CD4-positive, CD25-positive, alpha-beta regulatory T cell (primary cell): Measurements from ENCODE around the gene PIP5K1C. TPM values are rescaled to one million over a fixed set of nuclear protein-coding genes. Genes with fewer than 3 reads are reported as not detected.
A peak's percentile ranks its signal among the peaks of the same experiment; 100 is the strongest.

Experiments
- ATAC-seq, 2 donors: fragments of 150-1000 bp; cut with Tn5 transposase; one replicate each; pipeline ENCODE4 v1.10.0; 2021; ENCODE audit warnings: low read depth in 2 of 2, moderate number of reproducible peaks in 2 of 2, moderate library complexity in 1 of 2
- DNase-seq, 3 donors: peaks; one replicate each; pipeline versions ENCODE4 v3.0.0 to v3.0.0-alpha.2; 2012 to 2022; ENCODE audit warnings: mixed read lengths in 1 of 3
- H3K27ac ChIP-seq: one replicate; pipeline ENCODE4 v1.7.0; 2013; ENCODE audit warnings: mild to moderate bottlenecking, low read length; ENCODE audit not compliant: insufficient read depth, poor library complexity, severe bottlenecking
- H3K27me3 ChIP-seq: one replicate; pipeline ENCODE4 v1.7.0; 2013; ENCODE audit warnings: low read length; ENCODE audit not compliant: control insufficient read depth, insufficient read depth
- H3K36me3 ChIP-seq: one replicate; pipeline ENCODE4 v1.7.0; 2013; ENCODE audit warnings: mild to moderate bottlenecking, low read length, moderate library complexity; ENCODE audit not compliant: control insufficient read depth, insufficient read depth
- H3K4me1 ChIP-seq: 2 replicates; pipeline ENCODE4 v1.7.0; 2013; ENCODE audit warnings: mild to moderate bottlenecking, low read length; ENCODE audit not compliant: insufficient read depth, control insufficient read depth, poor library complexity, severe bottlenecking
- H3K4me3 ChIP-seq: one replicate; pipeline ENCODE4 v1.7.0; 2013; ENCODE audit warnings: low read depth, mild to moderate bottlenecking, low read length, moderate library complexity
- H3K9me3 ChIP-seq, 2 experiments: 1 replicate in 1 of 2; 2 replicates in 1 of 2; pipeline ENCODE4 v1.7.0; 2013; ENCODE audit warnings: low read length in 2 of 2, mild to moderate bottlenecking in 1 of 2, moderate library complexity in 1 of 2; ENCODE audit not compliant: control insufficient read depth in 2 of 2
- H3K27ac Mint-ChIP-seq, 3 donors: one replicate each; pipeline ENCODE4 v1.8.0; 2020 to 2022; ENCODE audit warnings: mild to moderate bottlenecking in 3 of 3, mixed read lengths in 3 of 3, moderate library complexity in 2 of 3
- H3K27me3 Mint-ChIP-seq: one replicate; pipeline ENCODE4 v1.8.0; 2022; ENCODE audit warnings: mild to moderate bottlenecking, mixed read lengths
- H3K36me3 Mint-ChIP-seq: one replicate; pipeline ENCODE4 v1.8.0; 2020; ENCODE audit warnings: mixed read lengths
- H3K4me1 Mint-ChIP-seq, 4 donors: one replicate each; pipeline ENCODE4 v1.8.0; 2020 to 2022; ENCODE audit warnings: mixed read lengths in 4 of 4, mild to moderate bottlenecking in 1 of 4
- H3K4me3 Mint-ChIP-seq, 4 donors: one replicate each; pipeline ENCODE4 v1.8.0; 2020 to 2022; ENCODE audit warnings: mild to moderate bottlenecking in 4 of 4, mixed read lengths in 4 of 4, moderate library complexity in 3 of 4
- H3K9me3 Mint-ChIP-seq, 7 donors: one replicate each; pipeline ENCODE4 v1.8.0; 2020 to 2022; ENCODE audit warnings: mixed read lengths in 7 of 7, mild to moderate bottlenecking in 3 of 7, moderate library complexity in 2 of 7
- polyA plus RNA-seq, 4 donors: library from polyadenylated mRNA; unstranded; fragments of 300-500 nt; fragmentation: Illumina TruSeq; gene quantifications; one replicate each; pipeline ENCODE4 v1.2.3, GENCODE V29; 2021
- total RNA-seq: library from RNA; stranded (reverse); gene quantifications from one replicate; pipeline ENCODE4 v1.2.3, GENCODE V29; 2022

Gene PIP5K1C
- total and polyA plus RNA-seq, 5 donors from 2014 or later, result 3.8 to 28.1 (median 4.5) TPM

GRCh38 chr19:3625996-3626472, 74.2 kb downstream of the PIP5K1C start:
- Mint-ChIP-seq H3K27ac (peak overlapping the region; percentile 39 to 99 (median 87)), H3K27me3 (peaks cover 4% of the 10 kb centered on the region), H3K4me1 (peaks cover 5 to 42% (median 18%) of the 10 kb centered on the region in 4 donors), H3K4me3 (peak overlapping the region; percentile 87 to 99 (median 96)), H3K36me3 (peaks cover 16% of the 10 kb centered on the region), H3K9me3 (no peaks in the 10 kb centered on the region)
- Histone ChIP-seq H3K36me3 (peaks cover 8% of the 10 kb centered on the region), H3K27ac (peak overlapping the region; percentile 87), H3K4me3 (peak overlapping the region; percentile 87), H3K27me3 (no peaks in the 10 kb centered on the region), H3K4me1 (peaks cover 29% of the 10 kb centered on the region), H3K9me3 (no peaks in the 10 kb centered on the region)
- ATAC-seq (no peak), DNase-seq (no peak)

DNA sequence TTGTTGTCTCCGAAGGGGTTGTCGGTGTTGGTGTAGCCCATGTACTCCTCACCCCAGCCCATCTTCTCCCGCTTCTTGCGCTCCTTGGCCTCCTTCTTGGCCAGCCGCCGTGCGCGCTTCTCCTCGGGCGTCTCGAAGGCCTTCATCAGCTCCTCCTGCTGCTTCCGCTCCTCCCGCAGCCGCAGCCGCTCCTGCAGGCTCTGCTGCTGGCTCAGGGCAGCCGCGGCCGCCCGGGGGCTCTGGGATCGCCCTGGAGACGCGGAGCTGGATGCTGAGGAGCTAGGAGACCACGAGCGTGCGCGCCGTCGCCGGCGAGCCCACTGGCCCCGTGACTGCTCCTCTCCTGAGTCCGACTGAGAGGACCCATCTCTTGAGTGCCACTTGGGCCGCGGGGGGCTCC, 76.6 kb downstream of the PIP5K1C start:
- ATAC-seq, result no peak
- peaks cover 8% of the 10 kb centered on the region for H3K36me3 Mint-ChIP-seq
- Histone ChIP-seq H3K27me3 (no peaks in the 10 kb centered on the region), H3K27ac (no peak overlapping the region), H3K4me1 (peaks cover 29% of the 10 kb centered on the region), H3K4me3 (no peak overlapping the region), H3K9me3 (no peaks in the 10 kb centered on the region), H3K36me3 (peaks cover 16% of the 10 kb centered on the region)
- H3K9me3 Mint-ChIP-seq, result no peaks in the 10 kb centered on the region
- DNase-seq, result no peak
- H3K4me1 Mint-ChIP-seq, result peaks cover 5 to 40% (median 18%) of the 10 kb centered on the region in 4 donors
- peaks cover 4% of the 10 kb centered on the region for H3K27me3 Mint-ChIP-seq
- peak overlapping the region in 1 of 4 donors; percentile 84 for H3K4me3 Mint-ChIP-seq
- no peak overlapping the region for H3K27ac Mint-ChIP-seq

GRCh38 chr19:3622224-3622623, 78.0 kb downstream of the PIP5K1C start:
- Mint-ChIP-seq H3K4me1 (peaks cover 5 to 36% (median 17%) of the 10 kb centered on the region in 4 donors), H3K27ac (no peak overlapping the region), H3K4me3 (peak overlapping the region in 2 of 4 donors; percentile 36 to 76), H3K27me3 (peaks cover 4% of the 10 kb centered on the region), H3K9me3 (no peaks in the 10 kb centered on the region), H3K36me3 (peaks cover 8% of the 10 kb centered on the region)
- peaks cover 26% of the 10 kb centered on the region for H3K4me1 ChIP-seq
- H3K9me3 ChIP-seq, result no peaks in the 10 kb centered on the region
- H3K4me3 ChIP-seq, result no peak overlapping the region
- ATAC-seq (no peak), DNase-seq (no peak)
- H3K27me3 ChIP-seq, result no peaks in the 10 kb centered on the region
- H3K36me3 ChIP-seq, result peaks cover 16% of the 10 kb centered on the region
- no peak overlapping the region for H3K27ac ChIP-seq

DNA sequence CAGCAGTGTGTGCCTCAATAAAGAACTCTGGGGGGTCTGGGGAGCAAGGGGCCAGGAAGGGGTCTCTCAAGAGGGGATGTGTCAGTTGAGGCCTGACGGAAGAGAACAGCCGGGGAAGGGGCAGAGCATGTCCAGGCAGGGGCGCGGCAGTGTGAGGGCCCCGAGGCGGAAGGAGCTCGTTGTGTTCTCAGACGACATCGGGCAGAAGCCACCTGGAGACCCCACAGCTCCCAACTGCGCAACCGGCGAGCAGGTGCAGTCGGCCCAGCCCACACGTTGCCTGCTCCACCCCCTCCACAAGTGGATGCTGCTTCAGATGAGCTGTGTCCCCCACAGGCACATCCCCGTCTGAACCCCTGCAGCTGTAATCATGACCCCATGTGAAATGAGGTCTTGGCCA, 78.6 kb downstream of the PIP5K1C start:
- Histone ChIP-seq H3K9me3 (no peaks in the 10 kb centered on the region), H3K4me1 (peaks cover 23% of the 10 kb centered on the region), H3K27me3 (no peaks in the 10 kb centered on the region), H3K4me3 (no peak overlapping the region), H3K27ac (no peak overlapping the region), H3K36me3 (peaks cover 16% of the 10 kb centered on the region)
- DNase-seq (no peak), ATAC-seq (no peak)
- peaks cover 8% of the 10 kb centered on the region for H3K36me3 Mint-ChIP-seq
- H3K9me3 Mint-ChIP-seq, result no peaks in the 10 kb centered on the region
- peaks cover 2% of the 10 kb centered on the region for H3K27me3 Mint-ChIP-seq
- H3K4me3 Mint-ChIP-seq, result no peak overlapping the region
- peaks cover 5 to 30% (median 13%) of the 10 kb centered on the region in 4 donors for H3K4me1 Mint-ChIP-seq
- H3K27ac Mint-ChIP-seq, result no peak overlapping the region

- no peaks in the 10 kb centered on the region for H3K27me3 Mint-ChIP-seq
- no peak for ATAC-seq
- H3K4me3 Mint-ChIP-seq, result no peak overlapping the region
- H3K27me3 ChIP-seq, result no peaks in the 10 kb centered on the region
- H3K4me3 ChIP-seq, result no peak overlapping the region
- peaks cover 16% of the 10 kb centered on the region for H3K36me3 ChIP-seq
- no peak for DNase-seq
- no peak overlapping the region for H3K27ac ChIP-seq
- H3K4me1 ChIP-seq, result peaks cover 19% of the 10 kb centered on the region
- no peaks in the 10 kb centered on the region for H3K9me3 ChIP-seq
- no peaks in the 10 kb centered on the region for H3K9me3 Mint-ChIP-seq
- peaks cover 2 to 25% (median 9%) of the 10 kb centered on the region in 4 donors for H3K4me1 Mint-ChIP-seq
- H3K36me3 Mint-ChIP-seq, result peaks cover 8% of the 10 kb centered on the region
- H3K27ac Mint-ChIP-seq, result no peak overlapping the region
These were observed 79.3 kb downstream of the PIP5K1C start for GRCh38 chr19:3620817-3621547.

- no peaks in the 10 kb centered on the region for H3K27me3 ChIP-seq
- H3K4me1 ChIP-seq, result peaks cover 12% of the 10 kb centered on the region
- Mint-ChIP-seq H3K4me3 (no peak overlapping the region), H3K27ac (no peak overlapping the region), H3K27me3 (no peaks in the 10 kb centered on the region), H3K4me1 (peaks cover 0 to 20% (median 7%) of the 10 kb centered on the region in 4 donors), H3K36me3 (peaks cover 8% of the 10 kb centered on the region), H3K9me3 (no peaks in the 10 kb centered on the region)
- H3K27ac ChIP-seq, result no peak overlapping the region
- DNase-seq (no peak), ATAC-seq (no peak)
- H3K4me3 ChIP-seq, result no peak overlapping the region
- H3K36me3 ChIP-seq, result peaks cover 16% of the 10 kb centered on the region
- H3K9me3 ChIP-seq, result no peaks in the 10 kb centered on the region
These were observed 80.0 kb downstream of the PIP5K1C start for GRCh38 chr19:3620145-3620816.

GRCh38 chr19:3619631-3620012, 80.6 kb downstream of the PIP5K1C start:
- Mint-ChIP-seq H3K27ac (no peak overlapping the region), H3K36me3 (peaks cover 8% of the 10 kb centered on the region), H3K27me3 (no peaks in the 10 kb centered on the region), H3K4me3 (no peak overlapping the region), H3K9me3 (no peaks in the 10 kb centered on the region), H3K4me1 (peaks cover 0 to 13% (median 5%) of the 10 kb centered on the region in 4 donors)
- Histone ChIP-seq H3K4me3 (no peak overlapping the region), H3K36me3 (peaks cover 16% of the 10 kb centered on the region), H3K9me3 (no peaks in the 10 kb centered on the region), H3K27ac (no peak overlapping the region), H3K4me1 (peaks cover 6% of the 10 kb centered on the region), H3K27me3 (no peaks in the 10 kb centered on the region)
- no peak for DNase-seq
- no peak for ATAC-seq
